GOT3 (cell line): ENCODE results near the gene HIPK1.

Experiments used
- DNase-seq: peaks from one replicate; lab custom pipeline; 2025; ENCODE audit warnings: mixed read lengths; lab: John Stamatoyannopoulos, UW

HIPK1 gene

DNA sequence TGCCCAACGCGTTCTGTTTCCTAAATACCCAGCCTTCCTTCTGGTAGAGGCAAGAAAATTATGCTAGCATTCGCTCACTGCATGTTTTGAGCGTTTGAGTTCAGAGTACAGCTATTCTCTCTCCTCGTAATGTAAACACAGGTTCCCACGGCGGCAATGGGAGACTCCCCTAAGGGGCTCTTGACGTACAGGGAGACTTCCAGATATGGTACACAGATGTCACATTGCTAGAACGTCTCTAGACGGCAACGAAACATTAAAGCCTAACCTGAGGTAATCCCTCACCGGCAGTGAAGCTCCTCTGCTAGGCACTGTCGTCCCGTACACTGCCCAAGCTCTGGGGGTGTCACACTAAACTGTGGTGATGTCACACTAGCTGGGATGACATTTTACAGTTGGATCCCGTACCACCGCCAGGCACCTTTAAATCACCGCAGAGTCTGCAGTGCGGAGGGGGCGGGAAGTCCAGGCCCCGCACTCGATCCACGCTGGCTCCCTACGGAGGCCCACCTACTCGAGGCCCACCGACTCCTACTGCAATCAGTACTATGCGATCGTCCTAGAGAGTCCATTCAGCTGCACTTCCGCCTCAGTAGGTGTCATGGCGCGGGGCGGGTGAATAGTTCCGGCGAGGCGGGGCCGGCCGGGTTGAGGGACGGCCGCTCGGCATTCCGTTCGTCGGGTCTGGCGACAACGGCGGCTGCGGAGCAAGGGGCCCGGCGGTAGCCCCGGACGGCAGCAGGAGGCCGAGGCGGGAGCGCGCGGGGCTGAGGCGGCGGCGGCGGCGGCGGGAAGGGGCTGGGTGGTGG, at the start of gene HIPK1:
HIPK1 (plus strand) TSS at position 384 of the 809 bp plus-strand sequence.
- DNase-seq, result peak; percentile 28

GRCh38 chr1:113879739-113880038, 49.4 kb upstream of the HIPK1 start:
- DNase-seq, result no peak

DNA sequence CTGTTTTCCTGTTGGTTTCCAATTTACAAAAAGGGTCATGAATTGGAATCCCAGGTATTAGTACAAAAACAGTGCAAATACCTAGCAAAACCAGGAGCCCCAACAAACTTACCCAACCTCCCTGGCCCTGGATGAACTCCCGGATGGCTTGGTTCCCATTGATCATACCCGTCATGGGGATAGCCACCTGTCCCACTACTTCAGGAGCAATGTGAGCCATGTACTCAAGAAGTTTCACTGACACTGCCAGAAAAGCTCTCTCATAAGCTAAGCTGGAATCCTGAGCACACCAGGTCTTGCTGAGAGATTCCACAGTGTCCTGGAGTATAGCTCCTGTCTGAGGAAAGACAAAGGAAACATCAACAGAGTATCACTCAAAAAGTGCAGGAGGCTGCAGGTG, 47.5 kb upstream of the HIPK1 start:
- DNase-seq, result no peak

- DNase-seq, result no peak
These were observed 42.4 kb upstream of the HIPK1 start for GRCh38 chr1:113886417-113887401.

DNA sequence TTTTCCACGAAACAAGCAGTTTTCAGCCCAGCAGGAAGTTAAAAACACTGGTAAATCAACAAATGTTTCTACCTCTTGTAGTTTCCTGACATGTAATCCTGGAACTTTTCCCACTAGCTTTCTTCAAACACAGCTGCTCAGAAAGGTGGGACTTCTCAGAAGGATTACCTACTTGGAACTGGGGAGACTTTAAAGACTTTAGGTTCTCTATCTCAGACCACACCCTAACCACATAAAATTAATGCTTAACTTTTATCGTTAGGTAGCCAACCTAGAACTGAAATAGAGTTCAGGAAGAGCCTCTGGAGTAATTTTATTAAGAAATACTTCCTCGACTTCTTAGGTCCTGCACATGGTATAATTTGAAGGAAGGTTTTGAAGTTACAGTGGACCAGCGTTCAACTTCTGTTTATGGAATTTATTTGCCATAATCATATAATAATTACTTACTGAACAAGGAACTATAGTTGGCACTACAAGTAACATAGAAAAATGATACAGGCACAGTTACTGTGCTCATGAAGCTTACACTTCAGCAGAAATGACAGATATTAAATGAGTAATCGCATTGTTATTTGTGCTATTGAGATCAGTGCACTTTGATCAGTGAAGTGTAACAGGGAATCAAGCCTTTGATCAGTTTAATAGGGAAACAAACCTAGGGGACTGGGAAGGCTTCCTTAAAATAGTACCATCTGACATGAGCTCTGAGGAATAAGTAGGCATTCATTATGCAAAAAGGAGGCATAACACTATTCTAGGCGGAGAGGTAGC, 41.5 kb upstream of the HIPK1 start, which contains the start of gene BCL2L15:
BCL2L15 (minus strand) TSS at position 180 of the 774 bp plus-strand sequence. CDS start 206 bp downstream, outside the sequence.
- no peak for DNase-seq

DNA sequence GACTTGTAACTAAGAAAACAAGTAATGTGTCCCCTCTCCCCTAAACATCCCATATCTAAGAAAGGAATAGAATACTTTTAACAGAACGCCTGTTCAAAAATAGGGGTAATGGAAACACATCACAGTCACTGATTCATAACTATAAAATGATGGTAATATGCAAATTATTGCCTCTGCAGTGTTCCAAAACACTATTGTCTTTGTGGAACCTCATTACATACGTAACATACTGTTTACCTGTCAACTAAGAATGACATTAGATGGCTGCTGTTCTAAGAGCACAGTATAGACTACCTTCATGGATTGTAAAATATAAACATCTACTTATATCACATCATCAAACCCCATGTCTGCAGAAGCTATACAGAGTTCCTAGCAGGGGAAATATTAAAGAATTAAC, 38.3 kb upstream of the HIPK1 start:
- no peak for DNase-seq

DNA sequence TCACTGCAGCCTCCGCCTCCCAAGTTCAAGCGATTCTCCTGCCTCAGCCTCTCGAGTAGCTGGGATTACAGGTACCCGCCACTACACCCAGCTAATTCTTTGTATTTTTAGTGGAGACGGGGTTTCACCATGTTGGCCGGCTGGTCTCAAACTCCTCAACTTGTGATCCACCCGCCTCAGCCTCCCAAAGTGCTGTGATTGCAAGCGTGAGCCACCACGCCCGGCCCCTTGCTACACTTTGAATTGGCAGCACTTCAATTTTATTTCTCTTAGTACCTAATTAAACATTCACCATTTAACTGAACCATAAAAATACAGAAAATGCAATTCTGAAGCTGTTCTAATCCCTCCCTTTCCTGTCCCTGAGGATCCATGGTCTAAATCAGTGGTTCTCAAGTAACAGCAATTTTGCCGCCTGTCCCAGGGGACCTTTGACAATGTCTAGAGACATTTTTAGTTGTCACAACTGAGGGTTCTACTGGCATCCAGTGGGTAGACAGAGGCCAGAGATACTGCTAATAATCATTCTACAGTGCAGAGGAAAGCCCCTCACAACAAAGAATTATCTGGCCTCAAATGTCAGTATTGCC, 37.4 kb upstream of the HIPK1 start:
- no peak for DNase-seq

- no peak for DNase-seq
These were observed 35.9 kb upstream of the HIPK1 start for GRCh38 chr1:113893267-113893666.

- DNase-seq, result no peak
These were observed 34.0 kb upstream of the HIPK1 start for GRCh38 chr1:113895098-113895497.

- no peak for DNase-seq
These were observed 33.2 kb upstream of the HIPK1 start for GRCh38 chr1:113895961-113896360.

DNA sequence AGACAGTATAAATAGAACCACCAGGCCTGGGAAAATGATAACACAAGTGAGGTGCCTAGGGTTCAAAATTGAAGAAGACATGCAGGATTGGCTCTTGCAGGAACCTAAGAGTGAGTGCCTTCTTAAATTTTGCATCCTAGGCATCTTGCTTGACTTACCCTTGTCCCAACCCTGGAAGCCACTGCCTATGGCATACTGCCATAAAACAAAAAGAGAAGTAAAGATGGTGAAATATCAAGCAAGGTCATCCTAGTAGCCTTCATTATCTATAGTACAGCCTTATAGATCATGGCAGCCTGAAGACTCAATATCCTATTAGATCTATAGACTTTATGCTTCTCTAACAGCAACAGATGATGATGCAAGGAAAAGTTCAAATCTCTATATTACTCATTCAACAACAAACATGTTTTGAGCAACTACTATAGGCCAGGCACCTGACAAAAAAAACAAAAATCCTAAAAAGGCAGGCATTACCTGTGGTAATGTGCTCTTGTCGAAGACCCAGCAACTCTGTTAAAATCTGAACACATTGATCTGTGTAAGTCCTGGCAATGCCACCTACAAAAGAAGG, 30.8 kb upstream of the HIPK1 start:
- DNase-seq, result no peak

- no peak for DNase-seq
These were observed 30.0 kb upstream of the HIPK1 start for GRCh38 chr1:113899111-113899510.

GRCh38 chr1:113901191-113901590, 27.9 kb upstream of the HIPK1 start:
- DNase-seq, result no peak

DNA sequence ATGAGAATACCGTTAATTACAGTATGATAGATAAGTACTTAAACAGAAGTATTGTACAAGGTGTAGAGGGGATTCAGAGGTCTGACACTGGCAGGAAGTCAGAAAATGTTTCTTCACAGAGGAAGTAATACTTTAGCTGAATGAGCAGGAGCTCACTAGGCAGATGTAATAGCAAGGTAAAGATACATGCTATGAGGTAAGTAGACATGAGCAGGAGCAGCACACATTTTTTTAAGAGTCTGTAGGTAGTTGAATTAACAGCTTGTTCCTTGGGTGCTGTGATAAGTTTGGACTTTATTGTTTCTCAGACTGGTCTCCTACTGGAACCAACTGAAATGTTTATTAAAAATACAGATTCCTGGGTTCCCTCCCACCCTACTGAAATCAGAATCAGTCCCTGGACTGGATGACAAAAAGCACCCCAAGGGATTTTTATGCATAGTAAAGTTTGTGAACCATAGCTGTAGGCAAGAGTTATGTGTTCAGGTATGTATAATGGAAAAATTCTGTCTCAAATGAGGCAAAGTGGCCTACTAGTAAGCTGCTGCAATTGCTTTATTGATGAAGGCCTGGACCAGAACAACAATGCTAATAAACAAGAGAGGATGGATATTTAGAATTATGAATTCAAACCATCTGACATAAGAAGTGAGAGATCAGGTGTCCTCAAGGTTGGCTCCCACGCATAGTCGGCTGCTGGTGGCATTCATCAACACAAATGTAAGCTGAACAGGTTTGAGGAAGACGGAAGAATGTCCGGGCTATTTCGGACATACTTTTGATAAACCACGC, 25.4 kb upstream of the HIPK1 start:
- DNase-seq, result no peak

- DNase-seq, result no peak
These were observed 24.8 kb upstream of the HIPK1 start for GRCh38 chr1:113904293-113904673.

DNA sequence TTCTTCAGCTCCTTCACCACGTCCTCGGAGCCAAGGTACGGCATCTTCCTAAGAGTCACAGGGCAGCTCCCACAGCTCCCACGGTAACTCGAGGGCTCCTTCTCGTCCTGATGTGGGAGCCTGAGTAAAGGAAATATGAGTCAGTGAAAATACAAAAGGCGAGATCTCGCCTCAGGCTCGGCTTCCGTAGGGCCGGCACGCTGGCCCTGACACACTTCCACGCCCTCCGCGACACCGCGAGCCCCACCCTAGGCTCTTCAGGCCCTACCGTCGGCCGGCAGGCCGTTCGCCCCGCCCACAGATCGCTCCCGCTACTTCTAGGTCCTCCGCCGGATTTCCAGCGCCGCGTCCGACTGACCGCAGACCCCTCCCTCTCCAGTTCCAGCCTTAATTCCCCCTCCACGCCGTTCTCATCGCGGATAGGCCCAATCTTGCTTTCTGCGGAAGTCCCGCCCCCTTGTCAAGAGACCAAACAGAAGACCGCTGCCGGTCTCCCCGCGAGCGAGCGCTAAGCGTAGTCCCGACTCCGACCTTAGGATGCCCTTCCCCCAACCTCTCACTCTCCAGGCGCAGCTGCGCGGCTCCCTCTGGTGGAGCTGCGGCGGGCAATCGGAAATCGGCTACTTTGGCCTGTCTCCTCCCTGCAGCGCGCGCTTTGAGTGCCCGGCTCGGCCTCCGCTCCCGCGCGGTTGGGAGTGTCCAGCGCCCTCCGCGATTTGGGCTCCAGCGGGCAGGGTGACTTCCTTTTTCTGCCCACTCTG, 24.3 kb upstream of the HIPK1 start, which contains the start of the genes AP4B1 and DCLRE1B:
AP4B1 (minus strand) TSS at position 126 of the 761 bp plus-strand sequence; CDS start at position 44, 82 bp downstream.
DCLRE1B (plus strand) TSS at position 653 of the 761 bp plus-strand sequence. CDS start 261 bp downstream, outside the sequence.
- DNase-seq, result peak; percentile 86

GRCh38 chr1:113905435-113905861, 23.7 kb upstream of the HIPK1 start:
- no peak for DNase-seq

DNA sequence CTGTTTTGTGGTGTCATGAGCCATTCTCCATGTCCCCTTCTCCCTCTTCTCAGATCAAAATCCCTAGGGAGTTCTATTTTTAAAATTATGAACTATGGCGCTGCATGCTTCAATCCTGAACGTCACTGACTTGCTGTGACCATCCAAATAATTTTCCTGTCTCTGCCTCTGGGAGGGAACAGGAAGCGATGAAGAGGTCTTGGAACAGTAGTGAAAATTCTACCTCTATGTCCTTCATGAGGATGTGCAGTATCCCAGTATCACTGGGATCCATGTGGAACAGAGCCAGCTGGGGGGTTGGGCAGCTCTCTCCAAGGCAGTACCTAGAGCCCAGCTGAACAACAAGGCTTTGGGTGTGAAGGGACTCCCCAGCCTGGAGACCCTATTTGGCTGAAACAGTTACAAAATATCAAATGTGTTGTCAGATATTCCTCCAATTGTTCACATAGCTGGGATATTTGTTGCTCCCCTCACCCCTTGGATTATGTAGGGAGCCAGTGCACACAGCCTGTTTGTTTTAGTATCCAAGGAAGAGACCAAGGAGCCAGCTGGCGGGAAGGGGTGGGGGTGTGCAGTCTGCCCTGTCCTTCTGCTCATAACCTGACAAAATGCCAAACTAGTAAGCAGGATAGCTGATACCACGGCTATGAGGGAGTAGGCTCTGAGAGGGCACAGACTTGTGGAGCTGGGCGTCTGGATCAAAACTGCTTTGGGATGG, 16.4 kb upstream of the HIPK1 start:
- no peak for DNase-seq

DNA sequence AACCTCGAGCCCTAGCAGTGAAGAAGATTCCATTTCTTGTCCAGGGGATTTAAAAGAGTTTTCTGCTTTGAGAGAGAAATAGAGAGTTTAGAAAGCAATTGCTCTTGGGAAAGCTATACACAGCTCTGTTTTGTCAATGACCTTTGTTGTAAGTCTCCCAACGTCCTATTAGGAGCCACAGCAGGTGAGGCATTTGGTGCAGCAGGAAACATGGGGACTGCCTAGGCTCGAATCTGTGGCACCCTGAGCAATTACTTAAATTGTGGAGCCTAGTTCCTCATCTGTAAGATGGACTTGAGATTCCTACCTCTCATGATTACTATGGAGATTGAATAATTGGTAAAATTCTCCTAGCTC, 15.8 kb upstream of the HIPK1 start:
- no peak for DNase-seq
